ENCODE results near the gene GAB4. TPM values are rescaled to one million over a fixed set of nuclear protein-coding genes. Genes with fewer than 3 reads are reported as not detected.

GAB4 gene
- total RNA-seq, 1 experiment from 2014 or later = not detected

GRCh38 chr22:16988257-16988656, 19.8 kb downstream of the GAB4 start:
- Histone ChIP-seq H3K79me1 (ENCODE audit: insufficient read depth, low read depth, low read length, poor library complexity, severe bottlenecking) (no peaks in the 10 kb centered on the region), H2BK120ac (ENCODE audit: low read depth, low read length, poor library complexity, severe bottlenecking) (no peak overlapping the region), H4K91ac (ENCODE audit: insufficient read length, low read depth, low read length) (no peak overlapping the region), H3K4me2 (ENCODE audit: insufficient read depth, insufficient read length, low read length) (no peak overlapping the region), H3K79me2 (ENCODE audit: insufficient read depth, low read length) (no peaks in the 10 kb centered on the region), H2BK12ac (ENCODE audit: insufficient read length, low read depth, low read length) (no peak overlapping the region), H3K23me2 (ENCODE audit: insufficient read length, low read depth, low read length, poor library complexity, severe bottlenecking) (no peaks in the 10 kb centered on the region), H3K18ac (ENCODE audit: insufficient read length, low read depth, low read length) (no peak overlapping the region), H4K5ac (ENCODE audit: insufficient read length, low read depth, low read length) (no peak overlapping the region), H2BK5ac (ENCODE audit: insufficient read length, low read length) (no peak overlapping the region), H4K8ac (replicated peaks; ENCODE audit: insufficient read length, low read depth, low read length) (no peak overlapping the region), H3T11ph (ENCODE audit: low read length) (no peak overlapping the region), H3K4ac (ENCODE audit: low read depth, low read length) (no peak overlapping the region), H3K27ac (ENCODE audit: insufficient read length, low read depth, low read length) (no peak overlapping the region), H3K9me3 (ENCODE audit: control insufficient read depth, low read depth, low read length) (peaks cover 10% of the 10 kb centered on the region), H3K4me1 (ENCODE audit: insufficient read depth, low read length) (no peaks in the 10 kb centered on the region), H3K9ac (ENCODE audit: extremely low read depth, insufficient read length, low read length) (no peak overlapping the region), H3K14ac (ENCODE audit: insufficient read depth, low read length) (no peak overlapping the region), H2BK20ac (ENCODE audit: low read depth, low read length, poor library complexity, severe bottlenecking) (no peak overlapping the region), H2AFZ (ENCODE audit: low read length) (no peak overlapping the region), H2BK15ac (ENCODE audit: low read depth, low read length) (no peak overlapping the region), H3K56ac (ENCODE audit: insufficient read length, low read depth, low read length) (no peak overlapping the region), H2AK5ac (ENCODE audit: insufficient read length, low read length) (no peak overlapping the region), H4K20me1 (ENCODE audit: control insufficient read depth, insufficient read depth, insufficient read length) (no peaks in the 10 kb centered on the region), H3K27me3 (ENCODE audit: insufficient read depth, low read length) (no peaks in the 10 kb centered on the region), H3K23ac (ENCODE audit: insufficient read length, low read depth, low read length) (no peak overlapping the region)
- H3K36me3 Mint-ChIP-seq (ENCODE audit: insufficient read depth in 1 of 3, low read depth in 3 of 3) = peaks cover 8 to 22% (median 9%) of the 10 kb centered on the region in 3 experiments; a peak in 6 of 7 replicates
- no peak for DNase-seq
- H3K9me3 Mint-ChIP-seq = peaks cover 92 to 93% of the 10 kb centered on the region in 2 experiments
- peaks cover 26% of the 10 kb centered on the region for H3K27me3 Mint-ChIP-seq (ENCODE audit: low read depth)
- no peak overlapping the region for H3K4me3 Mint-ChIP-seq
- no peaks in the 10 kb centered on the region for H3K4me1 Mint-ChIP-seq
- TF ChIP-seq CTCF (conservative IDR thresholded peaks at IDR 0.05) = no peak
- H3K27ac Mint-ChIP-seq = no peak overlapping the region
- no CpG with 5 or more reads among the region's 6 CpGs for WGBS (ENCODE audit: extremely low coverage, insufficient read length, low lambda C conversion rate)

Measured in H9 (cell line).